SU-DHL-6 (cell line): ENCODE measurements around the gene FXR1.
A peak's percentile ranks its signal among the peaks of the same experiment; 100 is the strongest.

Experiments
- H2AFZ ChIP-seq: fragments of 200-600 bp; sonication (generic); 2 replicates; pipeline ENCODE4 v1.6.1; 2014; ENCODE audit warnings: low read depth, mild to moderate bottlenecking, moderate library complexity, mixed read lengths, antibody characterized with exemption, low read length; ENCODE audit not compliant: severe bottlenecking
- H3F3A ChIP-seq: fragments of 200-600 bp; shearing (Covaris generic); 2 replicates; pipeline ENCODE4 v1.6.0; 2016; ENCODE audit warnings: antibody characterized with exemption, mild to moderate bottlenecking; ENCODE audit not compliant: insufficient read depth
- H3K27ac ChIP-seq: fragments of 200-600 bp; sonication (generic); 2 replicates; pipeline ENCODE4 v1.5.1; 2016; ENCODE audit warnings: low read depth, mild to moderate bottlenecking, low read length, moderate library complexity, mixed read lengths
- H3K27me3 ChIP-seq: fragments of 200-600 bp; sonication (generic), shearing (Covaris generic); 2 replicates; pipeline ENCODE4 v1.6.0; 2014; ENCODE audit warnings: mild to moderate bottlenecking, low read length
- H3K36me3 ChIP-seq: fragments of 200-600 bp; sonication (generic); 2 replicates; pipeline ENCODE4 v1.6.1; 2014; ENCODE audit warnings: mild to moderate bottlenecking, low read length, mixed read lengths
- H3K4me2 ChIP-seq: fragments of 300-600, 200-600 bp; shearing (Covaris generic), sonication (generic); 2 replicates; pipeline ENCODE4 v1.6.0; 2014; ENCODE audit warnings: low read length, low read depth, mild to moderate bottlenecking; ENCODE audit not compliant: poor library complexity, severe bottlenecking
- H3K4me3 ChIP-seq: fragments of 200-600 bp; sonication (generic); 2 replicates; pipeline ENCODE4 v1.5.1; 2014; ENCODE audit warnings: antibody characterized with exemption, low read length, mild to moderate bottlenecking, mixed read lengths; ENCODE audit not compliant: insufficient read depth, poor library complexity, severe bottlenecking
- H3K79me2 ChIP-seq: fragments of 200-600 bp; sonication (generic); 2 replicates; pipeline ENCODE4 v1.6.1; 2014; ENCODE audit warnings: mild to moderate bottlenecking, low read length, moderate library complexity; ENCODE audit not compliant: insufficient read depth
- H3K9ac ChIP-seq: fragments of 200-600 bp; sonication (generic); 2 replicates; pipeline ENCODE4 v1.7.0; 2014; ENCODE audit warnings: mild to moderate bottlenecking, low read length
- H3K9me2 ChIP-seq: fragments of 200-600 bp; sonication (generic); replicated peaks from 2 replicates; pipeline ENCODE4 v1.6.1; 2014; ENCODE audit warnings: low read length; ENCODE audit not compliant: insufficient read depth
- H3K9me3 ChIP-seq: fragments of 200-600 bp; sonication (generic); 2 replicates; pipeline ENCODE4 v1.6.1; 2014; ENCODE audit warnings: low read length, mixed read lengths; ENCODE audit not compliant: insufficient read depth
- H4K20me1 ChIP-seq: fragments of 200-600 bp; sonication (generic); 2 replicates; pipeline ENCODE4 v1.6.1; 2014; ENCODE audit warnings: low read depth, mild to moderate bottlenecking, antibody characterized with exemption, low read length, moderate library complexity, mixed read lengths
- EZH2phosphoT487 ChIP-seq: fragments of 200-600 bp; sonication (generic), shearing (Covaris generic); conservative IDR thresholded peaks from 2 replicates; pipeline ENCODE4 v1.6.1; 2018; ENCODE audit warnings: mild to moderate bottlenecking, antibody characterized with exemption, low read length, moderate library complexity, mixed read lengths
- TF ChIP-seq, protein P1 (sequence below): fragments of 200-600 bp; sonication (generic); IDR thresholded peaks from one replicate; pipeline ENCODE4 v1.5.1; 2017; ENCODE audit warnings: antibody characterized with exemption, mild to moderate bottlenecking, low read length, moderate library complexity; ENCODE audit not compliant: insufficient read depth, poor library complexity, severe bottlenecking

The FXR1 gene

DNA sequence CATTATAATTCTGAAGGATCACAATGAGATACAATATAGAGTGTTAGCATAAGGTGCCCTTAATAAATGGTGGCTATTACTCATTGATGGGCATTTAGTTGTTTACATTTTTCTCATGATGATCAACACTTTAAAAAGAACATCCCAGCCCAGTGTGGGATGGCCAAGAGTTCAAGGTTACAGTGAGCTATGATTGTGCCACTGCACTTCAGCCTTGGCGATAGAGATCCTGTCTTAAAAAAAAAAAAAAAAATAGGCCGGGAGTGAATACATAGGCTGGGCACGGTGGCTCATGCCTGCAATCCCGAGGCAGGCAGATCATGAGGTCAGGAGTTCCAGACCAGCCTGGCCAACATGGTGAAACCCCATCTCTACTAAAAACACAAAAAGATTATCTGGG is 1.6 kb upstream of the FXR1 start:
- Histone ChIP-seq H3K9me2 (no peaks in the 10 kb centered on the region), H3K4me2 (peak overlapping the region; percentile 99), H3K9ac (no peak overlapping the region), H3K27ac (no peak overlapping the region), H3K79me2 (peaks cover 41% of the 10 kb centered on the region), H3K4me3 (no peak overlapping the region), H3K36me3 (peaks cover 8% of the 10 kb centered on the region), H3F3A (peaks cover 3% of the 10 kb centered on the region; the same call in 1 of the 2 replicates), H3K27me3 (no peaks in the 10 kb centered on the region), H3K9me3 (no peaks in the 10 kb centered on the region), H2AFZ (no peak overlapping the region), H4K20me1 (peaks cover 26% of the 10 kb centered on the region)
- TF ChIP-seq EZH2phosphoT487, result no peak
- TF ChIP-seq, protein P1, sequence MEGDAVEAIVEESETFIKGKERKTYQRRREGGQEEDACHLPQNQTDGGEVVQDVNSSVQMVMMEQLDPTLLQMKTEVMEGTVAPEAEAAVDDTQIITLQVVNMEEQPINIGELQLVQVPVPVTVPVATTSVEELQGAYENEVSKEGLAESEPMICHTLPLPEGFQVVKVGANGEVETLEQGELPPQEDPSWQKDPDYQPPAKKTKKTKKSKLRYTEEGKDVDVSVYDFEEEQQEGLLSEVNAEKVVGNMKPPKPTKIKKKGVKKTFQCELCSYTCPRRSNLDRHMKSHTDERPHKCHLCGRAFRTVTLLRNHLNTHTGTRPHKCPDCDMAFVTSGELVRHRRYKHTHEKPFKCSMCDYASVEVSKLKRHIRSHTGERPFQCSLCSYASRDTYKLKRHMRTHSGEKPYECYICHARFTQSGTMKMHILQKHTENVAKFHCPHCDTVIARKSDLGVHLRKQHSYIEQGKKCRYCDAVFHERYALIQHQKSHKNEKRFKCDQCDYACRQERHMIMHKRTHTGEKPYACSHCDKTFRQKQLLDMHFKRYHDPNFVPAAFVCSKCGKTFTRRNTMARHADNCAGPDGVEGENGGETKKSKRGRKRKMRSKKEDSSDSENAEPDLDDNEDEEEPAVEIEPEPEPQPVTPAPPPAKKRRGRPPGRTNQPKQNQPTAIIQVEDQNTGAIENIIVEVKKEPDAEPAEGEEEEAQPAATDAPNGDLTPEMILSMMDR, result no peak

DNA sequence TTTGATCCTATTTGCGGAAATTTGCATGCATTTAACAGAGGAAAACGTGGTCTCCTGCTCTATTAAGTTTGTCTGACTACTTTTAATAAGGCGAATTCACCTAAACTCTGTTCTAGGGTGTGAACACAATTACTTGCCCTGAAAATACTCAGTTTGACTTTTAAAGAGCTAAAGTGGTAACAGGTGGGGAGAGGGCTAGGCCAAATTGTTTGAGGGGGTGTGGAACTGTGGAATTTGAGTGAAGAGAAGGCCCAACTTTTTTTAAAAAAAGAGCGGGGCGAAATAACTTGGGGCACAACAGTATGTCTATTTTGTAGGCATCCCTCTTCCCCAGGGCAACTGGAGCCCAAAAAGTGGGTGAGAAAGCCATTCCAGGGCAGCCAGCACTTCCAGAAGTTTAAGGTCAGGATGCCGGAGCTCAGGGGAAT is 580 bp upstream of the FXR1 start:
- TF ChIP-seq EZH2phosphoT487, result no peak
- TF ChIP-seq, protein P1, result no peak
- peaks cover 35% of the 10 kb centered on the region for H4K20me1 ChIP-seq
- peaks cover 13% of the 10 kb centered on the region for H3K36me3 ChIP-seq
- H3K9ac ChIP-seq, result peak overlapping the region; percentile 88
- peak overlapping the region; percentile 96 for H2AFZ ChIP-seq
- peaks cover 51% of the 10 kb centered on the region for H3K79me2 ChIP-seq
- no peaks in the 10 kb centered on the region for H3K9me3 ChIP-seq
- no peaks in the 10 kb centered on the region for H3K9me2 ChIP-seq
- H3K27me3 ChIP-seq, result no peaks in the 10 kb centered on the region
- peaks cover 3% of the 10 kb centered on the region; the same call in 1 of the 2 replicates for H3F3A ChIP-seq
- peak overlapping the region; percentile 85 for H3K4me3 ChIP-seq
- H3K27ac ChIP-seq, result peak overlapping the region; percentile 82
- peak overlapping the region; percentile 99 for H3K4me2 ChIP-seq

DNA sequence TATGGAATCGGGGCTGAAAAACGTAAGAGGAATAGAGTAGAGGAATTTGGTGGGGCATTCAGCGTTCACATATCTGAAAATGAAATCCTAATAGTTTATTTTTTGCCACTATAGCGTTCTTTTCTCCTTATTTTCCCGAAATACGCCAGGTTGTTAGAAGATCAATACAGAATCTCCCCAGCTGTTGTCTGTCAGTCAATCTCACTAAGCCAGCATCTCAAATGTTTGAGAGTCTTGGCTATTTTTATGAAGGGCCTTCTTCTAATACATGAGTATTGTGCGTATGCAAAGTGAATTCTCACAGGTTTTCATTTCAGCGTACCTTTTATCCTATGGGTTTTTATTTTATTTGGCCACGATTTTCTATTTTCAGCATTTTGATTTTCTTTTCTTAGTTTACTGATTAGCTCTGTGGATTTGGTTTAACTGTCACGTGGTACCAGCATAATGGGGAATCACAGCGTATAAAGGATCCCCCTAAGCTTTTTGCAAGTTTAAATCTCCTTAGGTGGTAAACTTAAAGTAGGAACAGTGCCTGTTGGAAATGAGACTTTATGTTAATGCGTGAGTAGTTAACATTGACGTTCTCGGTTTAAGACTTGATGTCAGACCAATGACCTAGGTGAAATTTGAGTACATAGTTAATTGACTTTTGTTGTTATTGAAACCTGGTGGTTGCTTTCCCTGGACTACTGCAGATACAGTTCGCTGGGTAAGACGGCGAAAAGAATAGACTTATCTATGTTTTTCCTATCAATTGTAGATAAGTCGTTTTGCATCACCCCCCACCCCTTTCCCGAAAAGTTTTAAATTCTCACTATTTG is 1.3 kb downstream of the FXR1 start:
- peaks cover 18% of the 10 kb centered on the region for H3K36me3 ChIP-seq
- no peak for TF ChIP-seq EZH2phosphoT487
- TF ChIP-seq, protein P1, result no peak
- no peaks in the 10 kb centered on the region for H3K9me3 ChIP-seq
- no peaks in the 10 kb centered on the region for H3K9me2 ChIP-seq
- H3K9ac ChIP-seq, result peak overlapping the region; percentile 88
- peaks cover 49% of the 10 kb centered on the region for H4K20me1 ChIP-seq
- peak overlapping the region; percentile 81 for H2AFZ ChIP-seq
- peak overlapping the region; percentile 85 for H3K4me3 ChIP-seq
- H3K79me2 ChIP-seq, result peaks cover 70% of the 10 kb centered on the region
- H3K4me2 ChIP-seq, result peak overlapping the region; percentile 99
- H3F3A ChIP-seq, result peaks cover 3% of the 10 kb centered on the region; the same call in 1 of the 2 replicates
- H3K27me3 ChIP-seq, result no peaks in the 10 kb centered on the region
- H3K27ac ChIP-seq, result peak overlapping the region; percentile 82; the same call in 1 of the 2 replicates
